Lower lobe of right lung (tissue), 2 donors: ENCODE results near the gene STK40. TPM values are rescaled to one million over a fixed set of nuclear protein-coding genes. Genes with fewer than 3 reads are reported as not detected.
A peak's percentile ranks its signal among the peaks of the same experiment; 100 is the strongest.

Source experiments
- ATAC-seq, 2 donors: fragments of 200-7000 bp; cut with Tn5 transposase; one replicate each; pipeline ENCODE4 v1.9.1; 2020 to 2022; ENCODE audit warnings: mild to moderate bottlenecking in 2 of 2, moderate library complexity in 2 of 2
- DNase-seq: peaks from one replicate; pipeline ENCODE4 v3.0.0-alpha.2; 2020
- H3K27ac ChIP-seq: fragments of 200-600 bp; one replicate; pipeline ENCODE4 v1.8.0; 2022
- H3K27me3 ChIP-seq: fragments of 200-600 bp; one replicate; pipeline ENCODE4 v1.8.0; 2022; ENCODE audit warnings: low read depth
- H3K36me3 ChIP-seq: fragments of 200-600 bp; one replicate; pipeline ENCODE4 v1.8.0; 2022; ENCODE audit warnings: mild to moderate bottlenecking
- H3K4me1 ChIP-seq: fragments of 200-600 bp; one replicate; pipeline ENCODE4 v1.8.0; 2022
- H3K4me3 ChIP-seq: fragments of 200-600 bp; one replicate; pipeline ENCODE4 v1.8.0; 2022; ENCODE audit warnings: mild to moderate bottlenecking
- H3K9me3 ChIP-seq: fragments of 200-600 bp; one replicate; pipeline ENCODE4 v1.8.0; 2022
- intact Hi-C: fragments of 100-400 bp; cut with DNase I; formaldehyde crosslinking; loops from one replicate; pipeline ENCODE4 v1.11.0; 2022
- total RNA-seq: library from RNA; stranded (reverse); fragmentation: NEBNext Ultra II Directional; extraction: Animal tissue kit (Norgen Biotek cat#: 25700); gene quantifications from one replicate; pipeline ENCODE4 v1.2.1, GENCODE V29; 2021
- TF ChIP-seq, protein P1 (sequence below): fragments of 200-600 bp; IDR thresholded peaks from one replicate; pipeline ENCODE4 v1.8.0; 2022; ENCODE audit warnings: antibody characterized with exemption, mild to moderate bottlenecking
- donor health status: DM: no; HTN: yes; CAD: no; lungs with severe emphysema.

STK40 gene
- total RNA-seq, 1 donor from 2014 or later: 74.2 TPM

DNA sequence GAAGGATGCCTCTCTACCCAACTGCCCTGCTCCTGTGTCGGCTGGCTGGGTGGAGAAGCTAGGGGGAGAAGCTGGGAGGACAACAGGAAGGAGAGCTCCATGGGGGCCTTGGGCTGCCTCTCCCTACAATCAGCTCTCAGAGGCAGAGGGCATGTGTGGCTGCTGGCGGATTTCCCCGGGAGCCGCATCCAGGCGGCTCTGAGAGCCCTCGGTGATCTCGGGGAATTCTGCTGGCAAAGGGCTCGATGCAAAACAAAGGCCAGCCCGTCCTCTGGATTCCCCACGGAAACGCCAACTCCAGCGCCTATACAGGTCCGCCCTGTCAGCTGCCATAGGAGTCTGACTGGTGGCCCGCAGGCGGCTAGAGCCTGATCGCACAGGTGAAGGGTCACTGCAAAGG is 35.9 kb downstream of the STK40 start:
- intact Hi-C loops: no loop called here
- no peak for ATAC-seq
- H3K4me1 ChIP-seq: peaks cover 41% of the 10 kb centered on the region
- H3K27me3 ChIP-seq: no peaks in the 10 kb centered on the region
- TF ChIP-seq, protein P1, sequence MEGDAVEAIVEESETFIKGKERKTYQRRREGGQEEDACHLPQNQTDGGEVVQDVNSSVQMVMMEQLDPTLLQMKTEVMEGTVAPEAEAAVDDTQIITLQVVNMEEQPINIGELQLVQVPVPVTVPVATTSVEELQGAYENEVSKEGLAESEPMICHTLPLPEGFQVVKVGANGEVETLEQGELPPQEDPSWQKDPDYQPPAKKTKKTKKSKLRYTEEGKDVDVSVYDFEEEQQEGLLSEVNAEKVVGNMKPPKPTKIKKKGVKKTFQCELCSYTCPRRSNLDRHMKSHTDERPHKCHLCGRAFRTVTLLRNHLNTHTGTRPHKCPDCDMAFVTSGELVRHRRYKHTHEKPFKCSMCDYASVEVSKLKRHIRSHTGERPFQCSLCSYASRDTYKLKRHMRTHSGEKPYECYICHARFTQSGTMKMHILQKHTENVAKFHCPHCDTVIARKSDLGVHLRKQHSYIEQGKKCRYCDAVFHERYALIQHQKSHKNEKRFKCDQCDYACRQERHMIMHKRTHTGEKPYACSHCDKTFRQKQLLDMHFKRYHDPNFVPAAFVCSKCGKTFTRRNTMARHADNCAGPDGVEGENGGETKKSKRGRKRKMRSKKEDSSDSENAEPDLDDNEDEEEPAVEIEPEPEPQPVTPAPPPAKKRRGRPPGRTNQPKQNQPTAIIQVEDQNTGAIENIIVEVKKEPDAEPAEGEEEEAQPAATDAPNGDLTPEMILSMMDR: no peak
- peaks cover 80% of the 10 kb centered on the region for H3K36me3 ChIP-seq
- H3K27ac ChIP-seq: peak overlapping the region; percentile 72
- no peak overlapping the region for H3K4me3 ChIP-seq
- no peaks in the 10 kb centered on the region for H3K9me3 ChIP-seq
- DNase-seq: no peak

DNA sequence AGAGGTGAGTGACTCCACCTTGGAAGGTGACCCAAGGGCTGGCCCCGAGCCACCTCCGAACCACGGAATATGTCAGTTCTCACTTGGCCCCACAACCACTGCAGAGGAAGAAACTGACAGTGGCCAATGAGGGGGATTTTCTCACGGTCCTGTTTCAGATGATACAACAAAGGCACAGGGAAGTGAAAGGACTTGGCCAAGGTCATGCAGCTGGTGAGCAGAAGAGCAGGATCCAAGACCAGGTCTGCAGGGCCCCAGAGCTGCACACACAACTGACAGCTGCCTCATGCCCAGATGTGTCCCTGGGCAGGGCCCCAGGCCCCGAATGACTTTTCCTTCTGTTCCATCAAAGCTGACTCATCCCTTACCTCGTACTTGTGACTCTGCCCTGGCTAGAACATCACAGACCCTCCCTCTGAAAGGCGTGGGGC is 36.5 kb downstream of the STK40 start:
- Histone ChIP-seq H3K4me1 (peaks cover 41% of the 10 kb centered on the region), H3K36me3 (peaks cover 80% of the 10 kb centered on the region), H3K27ac (peak overlapping the region; percentile 72), H3K4me3 (no peak overlapping the region), H3K27me3 (no peaks in the 10 kb centered on the region), H3K9me3 (no peaks in the 10 kb centered on the region)
- no peak for ATAC-seq
- intact Hi-C loops: no loop called here
- DNase-seq: no peak
- TF ChIP-seq, protein P1: no peak

DNA sequence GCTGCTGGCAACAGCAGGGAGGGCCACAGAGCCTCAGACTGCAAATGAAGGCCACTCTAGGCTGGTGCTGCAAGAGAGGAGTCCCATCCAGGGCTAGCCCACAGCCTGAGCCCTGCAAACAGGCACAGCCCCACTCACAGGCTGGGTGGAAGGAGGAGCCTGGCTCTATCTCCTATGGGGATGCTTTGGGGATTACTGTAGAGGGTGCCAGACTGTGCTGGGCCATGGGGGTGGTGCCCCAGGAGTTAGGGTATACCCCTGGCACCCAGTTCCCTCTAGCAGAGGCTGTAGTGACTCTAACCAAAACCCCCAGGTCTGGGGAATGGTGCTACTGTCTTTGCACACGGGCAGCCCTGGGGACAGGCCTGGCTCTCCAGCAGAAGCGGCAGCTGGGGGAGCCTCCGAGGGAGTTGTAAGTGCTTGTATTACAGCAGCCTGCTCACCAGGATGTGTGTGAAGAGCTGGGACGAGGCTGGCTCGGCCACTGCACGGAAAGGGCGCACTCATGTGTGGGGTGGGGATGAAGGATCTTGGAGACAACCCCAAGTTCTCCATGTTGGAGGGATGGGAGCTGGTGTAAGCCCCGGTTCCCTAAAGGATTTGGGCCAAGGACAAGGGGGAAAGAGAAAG is 38.9 kb downstream of the STK40 start:
- DNase-seq: no peak
- no peak overlapping the region for H3K27ac ChIP-seq
- ATAC-seq: no peak
- H3K4me1 ChIP-seq: peaks cover 29% of the 10 kb centered on the region
- peaks cover 80% of the 10 kb centered on the region for H3K36me3 ChIP-seq
- intact Hi-C loops: no loop called here
- no peak overlapping the region for H3K4me3 ChIP-seq
- TF ChIP-seq, protein P1: no peak
- H3K9me3 ChIP-seq: no peaks in the 10 kb centered on the region
- H3K27me3 ChIP-seq: no peaks in the 10 kb centered on the region

DNA sequence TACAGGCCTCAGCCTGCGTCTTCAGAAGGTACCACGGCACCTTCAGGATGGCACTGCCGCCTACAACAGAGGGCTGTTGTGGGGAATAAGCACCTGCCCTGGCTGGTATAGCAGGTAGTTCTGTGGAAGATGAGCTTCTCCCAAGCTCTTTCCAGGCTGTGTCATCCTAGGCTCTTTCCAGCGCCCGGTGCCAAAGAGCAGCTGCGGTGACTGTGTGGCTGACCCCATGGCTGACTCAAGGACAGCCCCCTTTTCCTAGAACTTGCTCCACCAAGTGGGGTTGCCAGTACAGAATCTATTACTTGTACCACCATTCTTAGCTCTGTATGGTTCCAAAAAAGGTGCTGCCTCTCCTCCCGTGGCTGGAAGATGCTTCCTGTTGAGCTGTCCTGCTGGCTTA is 40.4 kb downstream of the STK40 start:
- peaks cover 93% of the 10 kb centered on the region for H3K36me3 ChIP-seq
- H3K27ac ChIP-seq: no peak overlapping the region
- peaks cover 14% of the 10 kb centered on the region for H3K4me1 ChIP-seq
- no peak overlapping the region for H3K4me3 ChIP-seq
- no peaks in the 10 kb centered on the region for H3K9me3 ChIP-seq
- intact Hi-C loops: no loop called here
- H3K27me3 ChIP-seq: no peaks in the 10 kb centered on the region
- no peak for ATAC-seq
- no peak for DNase-seq
- TF ChIP-seq, protein P1: no peak

DNA sequence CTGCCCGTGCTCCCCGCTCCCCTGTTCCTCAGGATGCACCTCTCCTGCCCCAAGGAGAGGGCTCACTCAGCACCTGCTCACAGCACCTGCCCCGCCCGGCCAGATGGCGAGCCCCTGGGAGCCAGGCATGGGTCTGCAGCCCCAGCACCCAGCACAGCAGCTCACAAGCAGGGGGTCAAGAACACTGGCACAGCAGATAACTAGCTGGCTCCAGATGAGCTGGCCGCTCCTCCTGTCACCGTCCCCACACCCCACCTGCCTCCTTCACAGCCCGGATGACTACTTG is 41.4 kb downstream of the STK40 start:
- peaks cover 11% of the 10 kb centered on the region for H3K4me1 ChIP-seq
- H3K9me3 ChIP-seq: no peaks in the 10 kb centered on the region
- no peak for DNase-seq
- TF ChIP-seq, protein P1: no peak
- no peaks in the 10 kb centered on the region for H3K27me3 ChIP-seq
- no peak overlapping the region for H3K4me3 ChIP-seq
- H3K36me3 ChIP-seq: peaks cover 91% of the 10 kb centered on the region
- H3K27ac ChIP-seq: no peak overlapping the region
- ATAC-seq: no peak
- intact Hi-C loops: loop anchor here (5.0 kb wide), 1 partner anchor 78 kb away; no protein-coding TSS in a partner anchor
